ENCODE data around the gene NFE2L1. TPM values are rescaled to one million over a fixed set of nuclear protein-coding genes. Genes with fewer than 3 reads are reported as not detected.

NFE2L1 gene
- total and polyA plus RNA-seq, 9 of the 15 experiments (the other 6 are each of a cell fraction or from before 2014, with no cell fraction given) = 2.0 to 68.6 (median 39.7) TPM

DNA sequence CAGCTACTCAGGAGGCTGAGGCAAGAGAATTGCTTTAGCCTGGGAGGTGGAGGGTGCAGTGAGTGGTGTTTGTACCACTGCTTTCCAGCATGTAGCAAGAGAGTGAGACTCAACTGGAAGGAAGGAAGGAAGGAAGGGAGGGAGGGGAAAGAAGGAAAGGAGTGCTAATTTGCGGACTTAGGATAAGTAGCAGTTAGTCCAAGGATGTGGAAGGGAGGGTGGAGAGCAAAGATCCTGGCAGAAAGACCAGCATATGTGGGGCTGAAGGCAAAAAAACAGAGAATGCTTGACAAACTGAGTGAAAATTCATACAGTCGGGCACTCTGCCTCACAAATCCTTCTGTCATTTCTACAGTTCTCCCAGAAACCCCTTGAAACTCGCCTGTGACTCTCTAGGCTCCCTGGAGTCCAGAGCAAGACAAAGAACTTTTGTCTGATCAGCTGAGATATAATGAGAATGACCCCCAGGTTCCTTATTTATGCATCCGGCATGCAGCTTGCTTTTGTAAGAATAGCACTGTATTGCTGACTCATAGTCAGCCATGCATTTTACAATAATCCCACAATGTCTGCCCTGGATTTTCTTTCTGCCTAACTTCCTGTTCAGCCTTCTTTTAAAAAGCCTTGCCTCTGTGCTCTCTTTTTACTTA lies 45.8 kb upstream of the NFE2L1 start (continued):
- TF ChIP-seq GTF2A2 (tag; IDR thresholded peaks at IDR 0.05) = no peak
- TF ChIP-seq, protein P1, sequence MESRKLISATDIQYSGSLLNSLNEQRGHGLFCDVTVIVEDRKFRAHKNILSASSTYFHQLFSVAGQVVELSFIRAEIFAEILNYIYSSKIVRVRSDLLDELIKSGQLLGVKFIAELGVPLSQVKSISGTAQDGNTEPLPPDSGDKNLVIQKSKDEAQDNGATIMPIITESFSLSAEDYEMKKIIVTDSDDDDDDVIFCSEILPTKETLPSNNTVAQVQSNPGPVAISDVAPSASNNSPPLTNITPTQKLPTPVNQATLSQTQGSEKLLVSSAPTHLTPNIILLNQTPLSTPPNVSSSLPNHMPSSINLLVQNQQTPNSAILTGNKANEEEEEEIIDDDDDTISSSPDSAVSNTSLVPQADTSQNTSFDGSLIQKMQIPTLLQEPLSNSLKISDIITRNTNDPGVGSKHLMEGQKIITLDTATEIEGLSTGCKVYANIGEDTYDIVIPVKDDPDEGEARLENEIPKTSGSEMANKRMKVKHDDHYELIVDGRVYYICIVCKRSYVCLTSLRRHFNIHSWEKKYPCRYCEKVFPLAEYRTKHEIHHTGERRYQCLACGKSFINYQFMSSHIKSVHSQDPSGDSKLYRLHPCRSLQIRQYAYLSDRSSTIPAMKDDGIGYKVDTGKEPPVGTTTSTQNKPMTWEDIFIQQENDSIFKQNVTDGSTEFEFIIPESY (CRISPR knock-in tag; IDR thresholded peaks at IDR 0.05) = no peak
- peak; percentile 94 for TF ChIP-seq BACH1 (tag; IDR thresholded peaks at IDR 0.05)
- TF ChIP-seq ZBED1 (IDR thresholded peaks at IDR 0.05) = no peak
- TF ChIP-seq SNRNP70 (optimal IDR thresholded peaks at IDR 0.05; ENCODE audit: low read depth, low read length) = no peak
- peak; percentile 55; the same call in 1 of the 2 replicates for TF ChIP-seq GTF2E2 (tag; IDR thresholded peaks at IDR 0.05)
- no peak for TF ChIP-seq BCOR (IDR thresholded peaks at IDR 0.05)
- TF ChIP-seq MAFF (IDR thresholded peaks at IDR 0.05; ENCODE audit: low read length) = peak; percentile 95
- TF ChIP-seq, protein P2, sequence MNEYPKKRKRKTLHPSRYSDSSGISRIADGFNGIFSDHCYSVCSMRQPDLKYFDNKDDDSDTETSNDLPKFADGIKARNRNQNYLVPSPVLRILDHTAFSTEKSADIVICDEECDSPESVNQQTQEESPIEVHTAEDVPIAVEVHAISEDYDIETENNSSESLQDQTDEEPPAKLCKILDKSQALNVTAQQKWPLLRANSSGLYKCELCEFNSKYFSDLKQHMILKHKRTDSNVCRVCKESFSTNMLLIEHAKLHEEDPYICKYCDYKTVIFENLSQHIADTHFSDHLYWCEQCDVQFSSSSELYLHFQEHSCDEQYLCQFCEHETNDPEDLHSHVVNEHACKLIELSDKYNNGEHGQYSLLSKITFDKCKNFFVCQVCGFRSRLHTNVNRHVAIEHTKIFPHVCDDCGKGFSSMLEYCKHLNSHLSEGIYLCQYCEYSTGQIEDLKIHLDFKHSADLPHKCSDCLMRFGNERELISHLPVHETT (CRISPR knock-in tag; conservative IDR thresholded peaks at IDR 0.05 in 1 of 2, IDR thresholded peaks at IDR 0.05 in 1 of 2) = peak in 1 of 2 experiments; percentile 60; a peak in 1 of 4 replicates
- no peak for TF ChIP-seq KDM1A (IDR thresholded peaks at IDR 0.05)
- no peak for TF ChIP-seq STAT6 (CRISPR knock-in tag; IDR thresholded peaks at IDR 0.05)
- peak; percentile 74 for TF ChIP-seq DPF2 (IDR thresholded peaks at IDR 0.05)
- peak; percentile 89 for TF ChIP-seq MAFK (IDR thresholded peaks at IDR 0.05; ENCODE audit: low read length)
- no peak for TF ChIP-seq ZBTB8A (IDR thresholded peaks at IDR 0.05; ENCODE audit: partially characterized antibody)
- TF ChIP-seq CHCHD3 (CRISPR knock-in tag; IDR thresholded peaks at IDR 0.05) = no peak
- no peak for TF ChIP-seq CBFA2T3 (IDR thresholded peaks at IDR 0.05)
- TF ChIP-seq ZNF830 (CRISPR knock-in tag; IDR thresholded peaks at IDR 0.05) = no peak
- TF ChIP-seq ZNF511 (CRISPR knock-in tag; IDR thresholded peaks at IDR 0.05) = no peak
- TF ChIP-seq CBX3 (IDR thresholded peaks at IDR 0.05; ENCODE audit: borderline replicate concordance in 1 of 2, low read length in 2 of 2) = peak in 1 of 2 experiments; percentile 29; a peak in 1 of 3 replicates
- no peak for TF ChIP-seq TAF7 (tag; IDR thresholded peaks at IDR 0.05)
- peak; percentile 52 for TF ChIP-seq TAF9B (IDR thresholded peaks at IDR 0.05; ENCODE audit: partially characterized antibody)
